A549 (cell line): Measurements from ENCODE around the gene SCFD1. TPM values are rescaled to one million over a fixed set of nuclear protein-coding genes. Genes with fewer than 3 reads are reported as not detected.
A peak's percentile ranks its signal among the peaks of the same experiment; 100 is the strongest.

Source experiments
- ATAC-seq, 2 experiments: fragments of 200-7000 bp in 1 of 2; fragments of >200 bp in 1 of 2; cut with Nextera tagmentation in 1 of 2; cut with Tn5 transposase in 1 of 2; 3 replicates each; pipeline versions ENCODE4 v1.8.0 to v1.9.1; 2018 to 2020; ENCODE audit warnings: mild to moderate bottlenecking in 1 of 2, moderate library complexity in 1 of 2
- CTCF ChIA-PET: fragments of 300-600 bp; sonication (Branson Sonifier 250); formaldehyde crosslinking; extraction: SDS; loops from one replicate; lab custom pipeline; 2021; ENCODE audit warnings: antibody characterized with exemption, inconsistent platforms; lab: Yijun Ruan, JAX
- POLR2A ChIA-PET: fragments of 350-600 bp; formaldehyde crosslinking; extraction: SDS; loops from one replicate; lab custom pipeline; 2021; ENCODE audit warnings: antibody characterized with exemption, inconsistent platforms; lab: Yijun Ruan, JAX
- DNase-seq, 2 experiments: peaks; one replicate each; pipeline versions ENCODE4 v3.0.0 to v3.0.0-alpha.2; 2011 to 2016; ENCODE audit warnings: low read depth in 1 of 2, low spot score in 1 of 2
- FAIRE-seq: peaks from 2 replicates; lab custom pipeline; 2011; peaks lifted over from hg19 to GRCh38; lab: Jason Lieb, UNC
- H3K27ac ChIP-seq, 2 experiments: fragments of >200 bp; sonication (Bioruptor Twin); formaldehyde crosslinking; 3 replicates each; pipeline ENCODE4 v1.5.1; 2016 to 2017
- H3K4me1 ChIP-seq: fragments of >200 bp; sonication (Bioruptor Twin); formaldehyde crosslinking; 3 replicates; pipeline ENCODE4 v1.6.1; 2016
- H3K4me2 ChIP-seq: fragments of >200 bp; sonication (Bioruptor Twin); formaldehyde crosslinking; 3 replicates; pipeline ENCODE4 v1.6.1; 2016
- H3K4me3 ChIP-seq: fragments of >200 bp; sonication (Bioruptor Twin); formaldehyde crosslinking; 3 replicates; pipeline ENCODE4 v1.5.1; 2016
- H3K9me3 ChIP-seq: fragments of >200 bp; sonication (Bioruptor Twin); formaldehyde crosslinking; 3 replicates; pipeline ENCODE4 v1.6.1; 2016
- CHD2 ChIP-seq: fragments of 150-350 bp; IDR thresholded peaks from 2 replicates; pipeline ENCODE4 v1.6.1; 2014; ENCODE audit warnings: low read length; ENCODE audit not compliant: partially characterized antibody
- HOXA7 ChIP-seq: fragments of 250-450 bp; sonication (Bioruptor Pico); IDR thresholded peaks from 2 replicates; pipeline ENCODE4 v1.5.0; 2020; ENCODE audit warnings: mild to moderate bottlenecking, moderate library complexity
- KDM5A ChIP-seq: fragments of 200-600 bp; sonication (generic); IDR thresholded peaks from 2 replicates; pipeline ENCODE4 v1.6.1; 2016; ENCODE audit warnings: antibody characterized with exemption, mild to moderate bottlenecking
- NFE2L2 ChIP-seq: fragments of 150-350 bp; conservative IDR thresholded peaks from 2 replicates; pipeline ENCODE4 v1.6.1; 2014; ENCODE audit warnings: low read length
- NPAS2 ChIP-seq: fragments of 250-450 bp; sonication (Bioruptor Pico); IDR thresholded peaks from 2 replicates; pipeline ENCODE4 v1.8.0; 2022; ENCODE audit warnings: mild to moderate bottlenecking, moderate library complexity, borderline replicate concordance
- POLR2A ChIP-seq: IDR thresholded peaks from 2 replicates; pipeline ENCODE4 v1.6.1; 2012; ENCODE audit warnings: mild to moderate bottlenecking, low read length
- POLR2AphosphoS2 ChIP-seq: conservative IDR thresholded peaks from 2 replicates; pipeline ENCODE4 v1.6.1; 2012; ENCODE audit warnings: low read length, improper control_type of control experiment, inconsistent platforms
- RAD21 ChIP-seq, 2 experiments: fragments of >200 bp in 1 of 2; sonication (Bioruptor Twin) in 1 of 2; formaldehyde crosslinking in 1 of 2; IDR thresholded peaks in 1 of 2; conservative IDR thresholded peaks in 1 of 2; 2 replicates in 1 of 2; 3 replicates in 1 of 2; pipeline ENCODE4 v1.6.1; 2012 to 2018; ENCODE audit warnings: inconsistent platforms in 1 of 2
- RCOR1 ChIP-seq: fragments of 150-350 bp; IDR thresholded peaks from 2 replicates; pipeline ENCODE4 v1.6.1; 2014; ENCODE audit warnings: antibody characterized with exemption, low read length, low read depth
- TP53 ChIP-seq: fragments of 250-450 bp; sonication (Bioruptor Pico); IDR thresholded peaks from 2 replicates; pipeline ENCODE4 v1.5.0; 2021; ENCODE audit warnings: mild to moderate bottlenecking, moderate library complexity
- ZFP36 ChIP-seq: fragments of 450-650 bp; IDR thresholded peaks from 2 replicates; pipeline ENCODE4 v1.6.1; 2014; ENCODE audit warnings: borderline replicate concordance; ENCODE audit not compliant: partially characterized antibody
- WGBS: methylation state at CpG from one replicate; pipeline ENCODE4 v1.1.6; 2017; ENCODE audit errors: missing lambda C conversion rate; 5-methylcytosine and 5-hydroxymethylcytosine counted together
- polyA plus RNA-seq, 4 experiments: library from polyadenylated mRNA; depleted of rRNA in 3 of 4; stranded (reverse); fragments of >200 nt; fragmentation: RNase III in 1 of 4; extraction: RNeasy Plus Mini Kit Qiagen cat#74134 plus additional on column Dnase treatment in 1 of 4; gene quantifications; 2 replicates in 3 of 4; 3 replicates in 1 of 4; pipeline ENCODE4 v1.2.3, GENCODE V29; 2011 to 2017
- TF ChIP-seq, protein P1 (sequence below): fragments of >200 bp; sonication (Bioruptor Twin); formaldehyde crosslinking; IDR thresholded peaks from 3 replicates; pipeline ENCODE4 v1.5.1; 2016
- TF ChIP-seq, protein P2 (sequence below): fragments of 200-600 bp; sonication (generic); IDR thresholded peaks from 2 replicates; pipeline ENCODE4 v1.6.1; 2016; ENCODE audit warnings: antibody characterized with exemption, mild to moderate bottlenecking, moderate library complexity

SCFD1 gene
- polyA plus RNA-seq, 2 of the 4 experiments (the other 2 are of a cell fraction): 52.1 to 158 TPM

DNA sequence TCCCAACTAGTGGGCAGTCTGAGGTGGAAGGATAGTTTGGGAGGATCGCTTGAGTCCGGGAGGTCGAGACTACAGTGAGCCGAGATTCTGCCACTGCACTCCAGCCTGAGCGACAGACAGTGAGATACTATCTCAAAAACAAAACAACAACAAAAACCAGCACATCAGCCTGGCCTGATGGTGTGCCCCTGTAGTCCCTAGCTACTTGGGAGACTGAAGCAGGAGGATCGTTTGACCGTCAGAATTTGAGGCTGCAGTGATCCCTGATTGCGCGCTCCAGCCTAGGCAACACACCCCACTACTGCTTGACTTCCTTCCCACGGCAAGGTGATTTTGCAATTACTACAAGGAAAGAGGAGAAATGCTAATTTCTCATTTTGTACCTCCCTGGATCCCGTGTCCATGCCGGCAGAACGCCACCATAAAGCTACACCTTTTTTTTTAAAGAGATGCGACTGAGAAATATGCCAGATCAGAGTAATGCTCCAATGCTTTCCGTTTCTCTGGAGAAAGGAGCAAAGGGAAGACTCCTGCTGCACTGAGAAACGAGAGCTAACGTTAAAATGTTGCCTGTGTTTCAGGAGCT lies 672 bp upstream of the SCFD1 start:
- ChIA-PET POLR2A (interaction anchor here (1.2 kb wide), 1 partner anchor 63 kb away, joined by 4 read pairs; the partner anchor contains the start of gene G2E3), CTCF (interaction anchor here (2.7 to 3.6 kb wide), 2 partner anchors 11 to 59 kb away, joined by 12 to 24 read pairs; no protein-coding TSS in a partner anchor)
- peak overlapping the region; percentile 73 for H3K4me3 ChIP-seq
- peak overlapping the region; percentile 94 to 96 for H3K27ac ChIP-seq
- FAIRE-seq (no peak), DNase-seq (peak in 1 of 2 experiments; percentile 48), ATAC-seq (peak; percentile 70 to 72)
- peaks cover 26% of the 10 kb centered on the region; the same call in 2 of the 3 replicates for H3K4me1 ChIP-seq
- H3K9me3 ChIP-seq: no peaks in the 10 kb centered on the region
- no peak for TF ChIP-seq NFE2L2
- 0 out of 2 replicates have a peak, but pooled peaks have one; percentile 9 for TF ChIP-seq HOXA7 (CRISPR knock-in tag)
- no peak for TF ChIP-seq ZFP36
- no peak; the same call in 1 of the 2 replicates for TF ChIP-seq TP53
- WGBS: 9% methylated on average over 17 of the region's 17 CpGs
- peak overlapping the region; percentile 80 for H3K4me2 ChIP-seq

DNA sequence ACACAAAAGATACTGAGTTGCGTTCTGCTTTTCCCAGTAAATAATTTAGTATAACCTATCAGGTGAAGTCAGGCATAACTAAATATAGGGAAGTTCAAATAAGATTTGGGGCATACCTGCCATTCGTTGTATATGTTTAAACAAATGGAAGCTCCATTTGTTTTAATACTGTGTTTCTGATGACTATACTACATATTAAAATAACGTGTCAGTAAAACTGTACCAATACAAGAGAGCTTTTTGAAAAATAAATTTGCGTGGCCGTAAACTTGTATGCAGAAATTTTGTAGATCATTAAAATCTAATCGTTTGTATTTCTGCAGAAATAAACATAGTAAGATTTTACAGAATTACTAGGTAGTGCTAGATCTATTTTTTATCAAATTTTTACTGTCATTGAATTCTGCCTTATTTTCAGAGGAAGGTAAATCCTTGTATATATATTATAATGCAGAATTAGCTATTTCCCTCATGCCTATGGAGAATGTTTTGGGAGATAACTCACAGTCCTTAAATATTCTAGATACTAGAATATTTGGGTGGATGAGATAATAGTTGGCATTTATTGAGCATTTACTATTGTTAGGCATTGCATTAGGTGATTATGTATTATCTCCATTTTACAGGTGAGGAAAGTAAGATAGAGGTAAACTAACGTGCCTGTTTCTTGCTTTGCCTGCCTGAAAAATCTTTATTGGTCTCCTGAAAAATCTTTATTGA lies 1.5 kb downstream of the SCFD1 start:
- no peak for TF ChIP-seq RAD21 (conservative IDR thresholded peaks at IDR 0.05 in 1 of 2, IDR thresholded peaks at IDR 0.05 in 1 of 2)
- TF ChIP-seq POLR2AphosphoS2: no peak
- TF ChIP-seq KDM5A: no peak
- no peak for TF ChIP-seq CHD2
- TF ChIP-seq RCOR1: no peak
- 86% methylated on average over 7 of the region's 7 CpGs for WGBS
- Histone ChIP-seq H3K4me2 (peak overlapping the region; percentile 80), H3K27ac (no peak overlapping the region), H3K4me1 (peaks cover 26% of the 10 kb centered on the region; the same call in 2 of the 3 replicates), H3K9me3 (no peaks in the 10 kb centered on the region), H3K4me3 (peak overlapping the region; percentile 73)
- ChIA-PET CTCF (interaction anchor here (2.7 to 3.6 kb wide), 2 partner anchors 13 to 61 kb away, joined by 12 to 24 read pairs; no protein-coding TSS in a partner anchor), POLR2A (no interaction called here)
- no peak for DNase-seq
- ATAC-seq: no peak
- FAIRE-seq: no peak

DNA sequence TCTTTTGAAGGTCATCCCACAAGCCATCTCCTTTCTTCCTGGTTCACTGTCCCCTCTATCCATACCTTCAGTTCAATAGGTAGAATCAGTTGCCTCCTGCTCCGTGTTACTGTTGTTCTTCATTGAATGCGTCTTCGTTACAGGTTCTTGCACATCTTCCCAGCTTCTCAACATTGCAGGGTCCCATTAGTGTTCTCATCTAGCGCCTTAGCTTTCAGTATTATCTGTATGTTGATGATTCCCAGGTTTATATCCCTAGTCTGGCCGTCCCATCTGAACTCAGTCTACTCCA lies 2.0 kb downstream of the SCFD1 start:
- ATAC-seq (no peak), DNase-seq (no peak), FAIRE-seq (no peak)
- Histone ChIP-seq H3K4me1 (peaks cover 28% of the 10 kb centered on the region; the same call in 2 of the 3 replicates), H3K9me3 (no peaks in the 10 kb centered on the region), H3K4me3 (no peak overlapping the region), H3K4me2 (peak overlapping the region; percentile 80; the same call in 2 of the 3 replicates), H3K27ac (no peak overlapping the region)
- TF ChIP-seq NPAS2 (CRISPR knock-in tag) (no peak), POLR2A (no peak), CHD2 (no peak), NFE2L2 (no peak)
- TF ChIP-seq, protein P1, sequence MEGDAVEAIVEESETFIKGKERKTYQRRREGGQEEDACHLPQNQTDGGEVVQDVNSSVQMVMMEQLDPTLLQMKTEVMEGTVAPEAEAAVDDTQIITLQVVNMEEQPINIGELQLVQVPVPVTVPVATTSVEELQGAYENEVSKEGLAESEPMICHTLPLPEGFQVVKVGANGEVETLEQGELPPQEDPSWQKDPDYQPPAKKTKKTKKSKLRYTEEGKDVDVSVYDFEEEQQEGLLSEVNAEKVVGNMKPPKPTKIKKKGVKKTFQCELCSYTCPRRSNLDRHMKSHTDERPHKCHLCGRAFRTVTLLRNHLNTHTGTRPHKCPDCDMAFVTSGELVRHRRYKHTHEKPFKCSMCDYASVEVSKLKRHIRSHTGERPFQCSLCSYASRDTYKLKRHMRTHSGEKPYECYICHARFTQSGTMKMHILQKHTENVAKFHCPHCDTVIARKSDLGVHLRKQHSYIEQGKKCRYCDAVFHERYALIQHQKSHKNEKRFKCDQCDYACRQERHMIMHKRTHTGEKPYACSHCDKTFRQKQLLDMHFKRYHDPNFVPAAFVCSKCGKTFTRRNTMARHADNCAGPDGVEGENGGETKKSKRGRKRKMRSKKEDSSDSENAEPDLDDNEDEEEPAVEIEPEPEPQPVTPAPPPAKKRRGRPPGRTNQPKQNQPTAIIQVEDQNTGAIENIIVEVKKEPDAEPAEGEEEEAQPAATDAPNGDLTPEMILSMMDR: no peak
- TF ChIP-seq, protein P2, sequence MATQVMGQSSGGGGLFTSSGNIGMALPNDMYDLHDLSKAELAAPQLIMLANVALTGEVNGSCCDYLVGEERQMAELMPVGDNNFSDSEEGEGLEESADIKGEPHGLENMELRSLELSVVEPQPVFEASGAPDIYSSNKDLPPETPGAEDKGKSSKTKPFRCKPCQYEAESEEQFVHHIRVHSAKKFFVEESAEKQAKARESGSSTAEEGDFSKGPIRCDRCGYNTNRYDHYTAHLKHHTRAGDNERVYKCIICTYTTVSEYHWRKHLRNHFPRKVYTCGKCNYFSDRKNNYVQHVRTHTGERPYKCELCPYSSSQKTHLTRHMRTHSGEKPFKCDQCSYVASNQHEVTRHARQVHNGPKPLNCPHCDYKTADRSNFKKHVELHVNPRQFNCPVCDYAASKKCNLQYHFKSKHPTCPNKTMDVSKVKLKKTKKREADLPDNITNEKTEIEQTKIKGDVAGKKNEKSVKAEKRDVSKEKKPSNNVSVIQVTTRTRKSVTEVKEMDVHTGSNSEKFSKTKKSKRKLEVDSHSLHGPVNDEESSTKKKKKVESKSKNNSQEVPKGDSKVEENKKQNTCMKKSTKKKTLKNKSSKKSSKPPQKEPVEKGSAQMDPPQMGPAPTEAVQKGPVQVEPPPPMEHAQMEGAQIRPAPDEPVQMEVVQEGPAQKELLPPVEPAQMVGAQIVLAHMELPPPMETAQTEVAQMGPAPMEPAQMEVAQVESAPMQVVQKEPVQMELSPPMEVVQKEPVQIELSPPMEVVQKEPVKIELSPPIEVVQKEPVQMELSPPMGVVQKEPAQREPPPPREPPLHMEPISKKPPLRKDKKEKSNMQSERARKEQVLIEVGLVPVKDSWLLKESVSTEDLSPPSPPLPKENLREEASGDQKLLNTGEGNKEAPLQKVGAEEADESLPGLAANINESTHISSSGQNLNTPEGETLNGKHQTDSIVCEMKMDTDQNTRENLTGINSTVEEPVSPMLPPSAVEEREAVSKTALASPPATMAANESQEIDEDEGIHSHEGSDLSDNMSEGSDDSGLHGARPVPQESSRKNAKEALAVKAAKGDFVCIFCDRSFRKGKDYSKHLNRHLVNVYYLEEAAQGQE: no peak
- POLR2A ChIA-PET: no interaction called here
- 94% methylated on average over 5 of the region's 5 CpGs for WGBS
- CTCF ChIA-PET: interaction anchor here (2.7 kb wide), 1 partner anchor 62 kb away, joined by 12 read pairs; no protein-coding TSS in a partner anchor
